ENCODE data around the gene PAXX. TPM values are rescaled to one million over a fixed set of nuclear protein-coding genes. Genes with fewer than 3 reads are reported as not detected.

PAXX gene
- polyA plus RNA-seq, 3 donors, result 23.7 to 40.2 (median 39.3) TPM

DNA sequence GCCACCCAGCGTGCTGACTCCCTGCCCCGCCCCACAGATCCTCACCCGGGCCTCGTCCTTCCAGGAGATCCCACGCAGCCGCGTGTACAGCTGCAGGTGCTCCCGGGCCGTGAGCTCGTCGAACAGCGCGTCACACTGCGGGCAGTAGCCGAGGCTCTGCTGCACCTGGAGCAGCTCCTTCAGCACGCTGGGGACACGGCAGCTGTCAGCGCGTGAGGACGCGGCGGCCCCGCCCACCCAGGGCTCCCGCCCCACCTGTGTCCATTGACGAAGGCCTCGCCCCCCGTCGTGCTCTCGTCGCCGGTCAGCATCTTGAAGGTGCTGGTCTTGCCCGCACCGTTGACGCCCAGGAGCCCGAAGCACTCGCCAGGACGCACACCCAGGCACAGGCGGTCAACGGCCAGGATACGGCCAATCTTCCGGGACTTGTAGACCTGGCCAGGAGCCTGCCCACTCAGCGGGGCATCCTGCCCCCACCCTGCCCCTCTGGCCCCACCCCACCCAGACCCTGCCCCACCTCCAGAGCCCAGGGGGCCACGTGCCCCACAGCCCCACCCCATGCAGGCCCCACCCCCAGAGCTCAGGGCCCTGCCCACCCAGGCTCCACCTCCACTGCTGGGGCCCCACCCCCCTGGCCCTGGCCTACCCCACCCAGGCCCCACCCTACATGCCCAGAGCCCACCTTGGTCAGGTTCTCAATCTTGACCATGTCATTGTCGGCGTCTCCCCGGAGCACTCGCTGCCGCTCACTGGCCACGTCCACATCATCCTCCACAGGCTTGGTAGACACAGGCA lies 17.9 kb downstream of the PAXX start:
- no peak for DNase-seq (ENCODE audit: extremely low read depth in 1 of 11, low read depth in 9 of 11, low spot score in 4 of 11)

GRCh38 chr9:137011156-137011555 lies 18.9 kb downstream of the PAXX start:
- no peak for DNase-seq (ENCODE audit: extremely low read depth in 1 of 11, low read depth in 9 of 11, low spot score in 4 of 11)

GRCh38 chr9:137011907-137012675 lies 19.9 kb downstream of the PAXX start:
- DNase-seq (ENCODE audit: extremely low read depth in 1 of 11, low read depth in 9 of 11, low spot score in 4 of 11), result no peak

DNA sequence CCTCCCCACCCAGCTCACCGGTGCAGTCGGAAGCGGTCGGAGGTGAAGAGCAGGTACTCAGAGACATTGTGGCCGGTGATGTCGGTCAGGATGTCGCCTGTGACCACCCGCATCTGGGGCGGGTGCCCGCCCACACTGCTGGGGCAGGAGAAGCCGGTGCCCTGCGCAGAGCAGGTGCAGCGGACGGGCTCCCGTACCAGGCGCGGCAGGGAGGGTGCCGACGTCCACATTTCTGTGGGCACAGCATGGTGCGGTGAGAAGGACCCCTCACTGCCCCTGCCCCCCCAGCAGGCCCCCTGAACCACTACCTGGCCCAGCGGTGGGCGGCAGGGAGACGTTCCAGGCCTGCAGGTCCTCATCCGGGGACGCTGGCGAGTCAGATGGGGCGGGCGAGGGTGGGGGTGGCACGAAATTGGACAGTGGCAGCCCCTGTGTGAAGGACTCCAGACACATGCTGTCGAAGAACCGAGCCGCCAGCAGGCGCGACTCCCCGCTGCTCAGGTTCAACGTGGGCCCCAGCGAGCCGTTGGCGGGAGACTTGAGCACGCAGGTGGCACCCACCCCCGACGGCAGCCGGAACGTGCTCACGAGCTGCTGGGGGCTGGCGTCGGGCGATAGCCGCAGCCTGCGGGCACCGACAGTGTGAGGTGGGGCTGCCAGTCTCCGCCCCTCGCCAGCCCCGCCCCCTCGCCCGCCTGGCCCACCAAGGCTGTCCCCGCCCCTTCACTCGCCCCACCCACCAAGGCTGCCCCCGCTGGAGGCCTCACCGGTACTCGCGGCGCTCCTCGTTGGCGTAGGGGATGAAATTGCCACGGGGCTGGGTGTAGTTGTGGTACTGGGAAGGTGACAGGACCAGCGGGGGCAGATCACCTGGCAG lies 20.7 kb downstream of the PAXX start:
- DNase-seq (ENCODE audit: extremely low read depth in 1 of 11, low read depth in 9 of 11, low spot score in 4 of 11), result no peak

GRCh38 chr9:137013571-137013940 lies 21.3 kb downstream of the PAXX start:
- DNase-seq (ENCODE audit: extremely low read depth in 1 of 11, low read depth in 9 of 11, low spot score in 4 of 11), result no peak

- DNase-seq (ENCODE audit: extremely low read depth in 1 of 11, low read depth in 9 of 11, low spot score in 4 of 11), result no peak
These were observed 21.9 kb downstream of the PAXX start for GRCh38 chr9:137014166-137014565.

DNA sequence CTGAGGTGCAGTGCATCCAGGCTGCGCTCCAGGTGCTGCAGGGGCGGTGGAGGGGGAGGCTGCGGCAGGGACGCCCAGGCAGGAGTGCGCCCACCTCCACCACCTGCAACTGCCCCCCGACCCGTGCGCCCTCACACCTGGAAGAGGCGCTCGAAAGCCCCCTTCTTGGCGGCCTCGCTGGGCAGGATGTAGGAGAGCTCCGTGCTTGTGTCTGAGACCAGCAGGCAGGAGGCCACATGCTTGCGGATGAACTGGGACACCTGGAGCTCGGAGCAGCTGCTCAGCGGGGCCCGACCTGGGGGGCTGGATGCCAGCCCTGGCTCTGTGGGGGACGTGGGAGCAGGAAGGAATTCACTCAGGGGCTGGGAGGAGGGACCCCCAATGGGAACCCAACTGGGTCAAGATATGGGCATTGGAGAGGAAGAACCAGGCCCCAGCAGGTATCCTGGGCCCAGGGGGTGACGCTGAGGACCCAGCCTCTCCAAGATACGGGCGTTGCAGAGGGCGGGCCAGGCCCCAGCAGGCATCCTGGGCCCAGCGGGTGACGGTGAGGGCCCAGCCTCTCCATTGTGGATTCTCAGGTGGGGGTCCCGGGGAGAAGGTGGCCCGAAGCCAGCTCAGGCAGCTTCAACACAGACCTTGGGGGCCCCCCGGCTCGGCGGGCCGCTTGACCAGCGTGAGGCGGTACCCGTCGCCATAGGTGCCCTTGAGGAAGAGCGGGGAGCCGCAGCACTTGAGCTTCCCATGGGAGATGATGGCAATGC lies 22.7 kb downstream of the PAXX start:
- DNase-seq (ENCODE audit: extremely low read depth in 1 of 11, low read depth in 9 of 11, low spot score in 4 of 11), result no peak

GRCh38 chr9:137015540-137015930 lies 23.3 kb downstream of the PAXX start:
- DNase-seq (ENCODE audit: extremely low read depth in 1 of 11, low read depth in 9 of 11, low spot score in 4 of 11), result no peak

GRCh38 chr9:137015976-137016375 lies 23.8 kb downstream of the PAXX start:
- no peak for DNase-seq (ENCODE audit: extremely low read depth in 1 of 11, low read depth in 9 of 11, low spot score in 4 of 11)

DNA sequence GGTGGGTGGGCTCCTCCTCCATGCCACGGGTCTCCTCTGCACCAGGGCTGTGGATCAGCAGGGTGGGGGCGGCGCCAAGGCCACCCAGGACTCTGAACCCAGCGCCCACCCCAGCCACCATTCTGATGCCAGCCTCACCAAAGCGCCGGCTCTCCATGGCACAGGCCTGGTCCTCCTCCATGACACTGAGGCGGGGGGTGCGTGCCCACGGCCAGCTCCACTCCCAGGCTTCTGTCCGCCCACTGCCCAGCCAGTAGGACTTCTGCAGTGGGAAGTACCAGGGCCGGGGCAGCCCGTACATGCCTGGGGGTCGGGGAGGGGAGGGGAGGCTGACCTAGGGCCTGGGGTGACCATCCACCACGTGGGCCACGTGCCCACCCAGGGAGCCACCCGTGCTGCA lies 24.2 kb downstream of the PAXX start:
- DNase-seq (ENCODE audit: extremely low read depth in 1 of 11, low read depth in 9 of 11, low spot score in 4 of 11), result no peak

DNA sequence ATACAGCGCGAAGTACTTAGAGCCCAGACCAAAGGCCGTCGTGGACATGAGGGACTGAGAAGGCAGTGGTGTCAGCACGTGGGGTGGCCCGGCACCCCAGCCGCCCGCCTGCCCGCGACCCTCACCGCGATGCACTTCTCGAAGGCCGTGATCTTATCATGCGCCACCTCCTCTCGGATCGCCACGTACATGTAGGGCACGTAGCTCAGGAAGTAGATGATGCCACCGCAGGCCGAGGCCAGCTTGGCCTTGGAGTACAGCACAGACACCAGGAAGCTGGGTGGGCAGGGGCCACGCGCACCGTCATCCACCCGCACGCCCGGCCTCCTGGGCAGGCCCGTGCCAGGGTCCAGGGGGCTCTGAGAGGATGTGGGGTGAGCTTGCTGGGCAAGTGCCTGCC lies 24.8 kb downstream of the PAXX start:
- DNase-seq (ENCODE audit: extremely low read depth in 1 of 11, low read depth in 9 of 11, low spot score in 4 of 11), result no peak

GRCh38 chr9:137017791-137018497 lies 25.7 kb downstream of the PAXX start:
- DNase-seq (ENCODE audit: extremely low read depth in 1 of 11, low read depth in 9 of 11, low spot score in 4 of 11), result no peak

- DNase-seq (ENCODE audit: extremely low read depth in 1 of 11, low read depth in 9 of 11, low spot score in 4 of 11), result no peak
These were observed 26.7 kb downstream of the PAXX start for GRCh38 chr9:137018761-137019559.

GRCh38 chr9:137019891-137020683 lies 27.9 kb downstream of the PAXX start:
- no peak for DNase-seq (ENCODE audit: extremely low read depth in 1 of 11, low read depth in 9 of 11, low spot score in 4 of 11)

GRCh38 chr9:137020771-137021567 lies 28.7 kb downstream of the PAXX start:
- DNase-seq (ENCODE audit: extremely low read depth in 1 of 11, low read depth in 9 of 11, low spot score in 4 of 11), result no peak

DNA sequence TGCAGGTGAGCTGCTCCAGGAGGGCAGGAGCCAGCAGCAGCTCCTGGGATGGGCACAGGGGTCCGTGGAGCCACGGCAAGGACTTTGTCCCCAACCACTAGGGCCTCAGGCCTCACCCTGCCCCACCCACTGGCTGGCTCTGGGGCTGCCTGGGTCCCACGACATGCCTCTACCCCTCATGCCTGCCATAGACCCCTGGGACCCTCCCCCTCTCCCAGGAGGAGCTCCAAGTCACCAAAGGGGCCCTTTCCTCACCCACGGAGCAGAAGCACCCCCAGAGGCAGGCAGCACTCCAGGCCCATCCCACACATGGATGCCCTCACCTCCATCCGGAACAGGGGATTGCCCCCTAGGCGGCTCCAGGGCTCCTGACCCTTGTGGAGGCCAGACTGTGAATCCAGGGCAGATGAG lies 29.4 kb downstream of the PAXX start:
- DNase-seq (ENCODE audit: extremely low read depth in 1 of 11, low read depth in 9 of 11, low spot score in 4 of 11), result no peak

All from renal cortex interstitium (tissue), 11 donors.